Panc1 (cell line): ENCODE measurements around the gene IRS1. TPM values are rescaled to one million over a fixed set of nuclear protein-coding genes. Genes with fewer than 3 reads are reported as not detected.

Source experiments
- ATAC-seq: fragments of 200-7000 bp; cut with Tn5 transposase; 2 replicates; pipeline ENCODE4 v1.9.1; 2020; ENCODE audit warnings: mild to moderate bottlenecking, moderate library complexity
- BruUV-seq: library from RNA; stranded (reverse); fragments of 400-500 nt; replicated peaks from 2 replicates; lab custom pipeline; 2021; lab: Mats Ljungman, UMichigan
- CTCF ChIA-PET: fragments of 300-600 bp; sonication (Branson Sonifier 250); formaldehyde crosslinking; loops from one replicate; lab custom pipeline; 2022; ENCODE audit warnings: antibody characterized with exemption; lab: Charles Lee
- POLR2A ChIA-PET: fragments of 300-600 bp; sonication (Branson Sonifier 250); formaldehyde crosslinking; loops from one replicate; lab custom pipeline; 2022; ENCODE audit warnings: antibody characterized with exemption; lab: Charles Lee
- DNase-seq: peaks from one replicate; pipeline ENCODE4 v3.0.0-alpha.2; 2010; ENCODE audit warnings: low read depth, low spot score
- H3K27ac ChIP-seq: 2 replicates; pipeline ENCODE4 v1.5.1; 2011; ENCODE audit warnings: mild to moderate bottlenecking, low read length, inconsistent platforms
- H3K27me3 ChIP-seq: fragments of 200-500 bp; sonication (Bioruptor generic); 2 replicates; pipeline ENCODE4 v1.6.0; 2014; ENCODE audit warnings: low read length, inconsistent platforms; ENCODE audit not compliant: control insufficient read depth, insufficient read depth
- H3K36me3 ChIP-seq: fragments of 200-500 bp; sonication (Bioruptor generic); 2 replicates; pipeline ENCODE4 v1.5.1; 2014; ENCODE audit warnings: inconsistent platforms, mild to moderate bottlenecking, low read length, moderate library complexity; ENCODE audit not compliant: control insufficient read depth, insufficient read depth
- H3K4me1 ChIP-seq: 2 replicates; pipeline ENCODE4 v1.5.1; 2011; ENCODE audit warnings: inconsistent platforms, mild to moderate bottlenecking, low read length, moderate library complexity; ENCODE audit not compliant: control insufficient read depth, insufficient read depth
- H3K4me3 ChIP-seq, 2 experiments: 2 replicates each; pipeline ENCODE4 v1.5.1; 2011 to 2012; ENCODE audit warnings: low read depth in 2 of 2, low read length in 2 of 2, mild to moderate bottlenecking in 2 of 2, inconsistent platforms in 1 of 2, moderate library complexity in 1 of 2
- H3K9me3 ChIP-seq: fragments of 200-500 bp; sonication (Bioruptor generic); 2 replicates; pipeline ENCODE4 v1.5.1; 2014; ENCODE audit warnings: low read depth, mild to moderate bottlenecking, inconsistent platforms, low read length, moderate library complexity; ENCODE audit not compliant: control insufficient read depth, insufficient read depth
- POLR2AphosphoS5 ChIP-seq: IDR thresholded peaks from 2 replicates; pipeline ENCODE4 v1.6.1; 2012; ENCODE audit warnings: mild to moderate bottlenecking, low read depth, low read length, moderate library complexity
- SIN3A ChIP-seq: IDR thresholded peaks from 2 replicates; pipeline ENCODE4 v1.6.1; 2012; ENCODE audit warnings: low read depth, mild to moderate bottlenecking, low read length, moderate library complexity, borderline replicate concordance; ENCODE audit not compliant: insufficient read depth
- TCF7L2 ChIP-seq: IDR thresholded peaks from 2 replicates; pipeline ENCODE4 v1.6.1; 2011; ENCODE audit warnings: mild to moderate bottlenecking, low read depth, low read length, inconsistent platforms
- in situ Hi-C: cut with HindIII; loops from 2 replicates; pipeline ENCODE4 v1.10.0; 2016; ENCODE audit warnings: low sequenced_read_pairs, low pct_unique_long_range_greater_than_20kb
- intact Hi-C: fragments of 100-400 bp; cut with micrococcal nuclease; formaldehyde crosslinking; loops from one replicate; pipeline ENCODE4 v1.10.0; 2022; ENCODE audit not compliant: unreplicated experiment
- total RNA-seq: library from RNA; stranded (reverse); gene quantifications from one replicate; pipeline ENCODE4 v1.2.1, GENCODE V29; 2021; ENCODE audit not compliant: unreplicated experiment
- TF ChIP-seq, protein P1 (sequence below), 2 experiments: IDR thresholded peaks; 2 replicates each; pipeline ENCODE4 v1.6.1; 2011 to 2012; ENCODE audit warnings: low read depth in 2 of 2, control low read depth in 1 of 2, low read length in 1 of 2, mild to moderate bottlenecking in 1 of 2, moderate library complexity in 1 of 2; ENCODE audit not compliant: insufficient read depth in 1 of 2
- TF ChIP-seq, protein P2 (sequence below): fragments of 450-650 bp; IDR thresholded peaks from 2 replicates; pipeline ENCODE4 v1.5.1; 2017; ENCODE audit warnings: mild to moderate bottlenecking

IRS1 gene
- total RNA-seq, 1 experiment from 2014 or later: 27.3 TPM

DNA sequence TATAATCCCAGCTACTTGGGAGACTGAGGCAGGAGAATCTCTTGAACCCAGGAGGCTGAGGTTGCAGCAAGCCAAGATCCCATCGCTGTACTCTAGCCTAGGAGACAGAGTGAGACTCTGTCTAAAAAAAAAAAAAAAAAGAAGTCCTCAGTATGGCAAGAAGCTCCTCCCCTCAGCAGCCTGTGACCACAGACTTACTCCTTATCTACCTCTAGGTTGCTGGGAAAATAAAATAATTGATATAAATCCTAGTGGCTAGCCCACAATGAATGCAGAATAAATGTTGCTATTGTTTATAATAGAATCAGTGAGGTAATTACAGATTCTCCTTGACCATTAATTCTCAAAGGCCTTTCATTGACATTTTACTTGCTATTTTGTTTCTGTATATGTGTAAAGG, 70.6 kb downstream of the IRS1 start:
- Histone ChIP-seq H3K27me3 (no peaks in the 10 kb centered on the region), H3K27ac (no peak overlapping the region), H3K9me3 (no peaks in the 10 kb centered on the region), H3K4me1 (no peaks in the 10 kb centered on the region; the same call in 1 of the 2 replicates), H3K36me3 (0 out of 2 replicates have a peak, but pooled peaks cover 2% of the 10 kb centered on the region), H3K4me3 (no peak overlapping the region)
- ChIA-PET POLR2A (interaction anchor here (0.7 kb wide), 1 partner anchor 253 kb away, joined by 4 read pairs; no protein-coding TSS in a partner anchor), CTCF (interaction anchor here (0.6 kb wide), 1 partner anchor 71 kb away, joined by 3 read pairs; no protein-coding TSS in a partner anchor)
- in situ Hi-C loops (no loop called here), intact Hi-C loops (no loop called here)
- no peak for ATAC-seq
- no peak for DNase-seq
- no peak for TF ChIP-seq TCF7L2
- TF ChIP-seq, protein P1, sequence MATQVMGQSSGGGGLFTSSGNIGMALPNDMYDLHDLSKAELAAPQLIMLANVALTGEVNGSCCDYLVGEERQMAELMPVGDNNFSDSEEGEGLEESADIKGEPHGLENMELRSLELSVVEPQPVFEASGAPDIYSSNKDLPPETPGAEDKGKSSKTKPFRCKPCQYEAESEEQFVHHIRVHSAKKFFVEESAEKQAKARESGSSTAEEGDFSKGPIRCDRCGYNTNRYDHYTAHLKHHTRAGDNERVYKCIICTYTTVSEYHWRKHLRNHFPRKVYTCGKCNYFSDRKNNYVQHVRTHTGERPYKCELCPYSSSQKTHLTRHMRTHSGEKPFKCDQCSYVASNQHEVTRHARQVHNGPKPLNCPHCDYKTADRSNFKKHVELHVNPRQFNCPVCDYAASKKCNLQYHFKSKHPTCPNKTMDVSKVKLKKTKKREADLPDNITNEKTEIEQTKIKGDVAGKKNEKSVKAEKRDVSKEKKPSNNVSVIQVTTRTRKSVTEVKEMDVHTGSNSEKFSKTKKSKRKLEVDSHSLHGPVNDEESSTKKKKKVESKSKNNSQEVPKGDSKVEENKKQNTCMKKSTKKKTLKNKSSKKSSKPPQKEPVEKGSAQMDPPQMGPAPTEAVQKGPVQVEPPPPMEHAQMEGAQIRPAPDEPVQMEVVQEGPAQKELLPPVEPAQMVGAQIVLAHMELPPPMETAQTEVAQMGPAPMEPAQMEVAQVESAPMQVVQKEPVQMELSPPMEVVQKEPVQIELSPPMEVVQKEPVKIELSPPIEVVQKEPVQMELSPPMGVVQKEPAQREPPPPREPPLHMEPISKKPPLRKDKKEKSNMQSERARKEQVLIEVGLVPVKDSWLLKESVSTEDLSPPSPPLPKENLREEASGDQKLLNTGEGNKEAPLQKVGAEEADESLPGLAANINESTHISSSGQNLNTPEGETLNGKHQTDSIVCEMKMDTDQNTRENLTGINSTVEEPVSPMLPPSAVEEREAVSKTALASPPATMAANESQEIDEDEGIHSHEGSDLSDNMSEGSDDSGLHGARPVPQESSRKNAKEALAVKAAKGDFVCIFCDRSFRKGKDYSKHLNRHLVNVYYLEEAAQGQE (IDR thresholded peaks at IDR 0.05; ENCODE audit: insufficient read depth in 1 of 2, low read depth in 2 of 2, low read length in 1 of 2): no peak
- TF ChIP-seq POLR2AphosphoS5: no peak
- no peak for TF ChIP-seq SIN3A
- TF ChIP-seq, protein P2, sequence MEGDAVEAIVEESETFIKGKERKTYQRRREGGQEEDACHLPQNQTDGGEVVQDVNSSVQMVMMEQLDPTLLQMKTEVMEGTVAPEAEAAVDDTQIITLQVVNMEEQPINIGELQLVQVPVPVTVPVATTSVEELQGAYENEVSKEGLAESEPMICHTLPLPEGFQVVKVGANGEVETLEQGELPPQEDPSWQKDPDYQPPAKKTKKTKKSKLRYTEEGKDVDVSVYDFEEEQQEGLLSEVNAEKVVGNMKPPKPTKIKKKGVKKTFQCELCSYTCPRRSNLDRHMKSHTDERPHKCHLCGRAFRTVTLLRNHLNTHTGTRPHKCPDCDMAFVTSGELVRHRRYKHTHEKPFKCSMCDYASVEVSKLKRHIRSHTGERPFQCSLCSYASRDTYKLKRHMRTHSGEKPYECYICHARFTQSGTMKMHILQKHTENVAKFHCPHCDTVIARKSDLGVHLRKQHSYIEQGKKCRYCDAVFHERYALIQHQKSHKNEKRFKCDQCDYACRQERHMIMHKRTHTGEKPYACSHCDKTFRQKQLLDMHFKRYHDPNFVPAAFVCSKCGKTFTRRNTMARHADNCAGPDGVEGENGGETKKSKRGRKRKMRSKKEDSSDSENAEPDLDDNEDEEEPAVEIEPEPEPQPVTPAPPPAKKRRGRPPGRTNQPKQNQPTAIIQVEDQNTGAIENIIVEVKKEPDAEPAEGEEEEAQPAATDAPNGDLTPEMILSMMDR: no peak
- no TSS peak for BruUV-seq

DNA sequence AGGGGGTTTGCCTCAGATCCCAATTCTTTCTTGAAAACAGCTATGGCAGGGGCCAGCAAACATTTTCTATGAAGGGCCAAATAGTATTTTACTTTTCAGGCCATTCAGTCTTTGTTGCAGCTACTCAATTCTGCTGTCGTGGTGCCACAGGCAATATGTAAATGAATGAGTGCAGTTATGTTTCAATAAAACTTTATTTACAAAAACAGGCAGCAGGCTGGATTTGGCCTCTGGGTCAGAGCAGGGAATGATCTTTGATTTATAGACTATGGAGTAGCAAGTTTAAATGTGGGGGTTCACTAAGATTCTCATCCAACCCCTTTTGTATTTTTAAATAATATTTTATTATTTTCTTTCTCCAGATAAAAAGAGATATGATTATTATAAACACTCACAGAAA, 72.4 kb downstream of the IRS1 start:
- intact Hi-C loops (no loop called here), in situ Hi-C loops (no loop called here)
- ATAC-seq (no peak), DNase-seq (no peak)
- H3K4me3 ChIP-seq: no peak overlapping the region
- H3K36me3 ChIP-seq: no peaks in the 10 kb centered on the region
- ChIA-PET POLR2A (no interaction called here), CTCF (interaction anchor here (0.6 kb wide), 1 partner anchor 20 kb away, joined by 6 read pairs; no protein-coding TSS in a partner anchor)
- H3K4me1 ChIP-seq: no peaks in the 10 kb centered on the region
- BruUV-seq: no TSS peak
- H3K27ac ChIP-seq: no peak overlapping the region
- TF ChIP-seq POLR2AphosphoS5 (no peak), TCF7L2 (no peak), SIN3A (no peak)
- TF ChIP-seq, protein P1 (IDR thresholded peaks at IDR 0.05; ENCODE audit: insufficient read depth in 1 of 2, low read depth in 2 of 2, low read length in 1 of 2): no peak
- TF ChIP-seq, protein P2: no peak
- no peaks in the 10 kb centered on the region for H3K9me3 ChIP-seq
- H3K27me3 ChIP-seq: no peaks in the 10 kb centered on the region
